K562 (cell line): ENCODE data around the gene EVI5. TPM values are rescaled to one million over a fixed set of nuclear protein-coding genes. Genes with fewer than 3 reads are reported as not detected.

Experiments used
- ATAC-seq: fragments of 200-7000 bp; cut with Tn5 transposase; 3 replicates; pipeline ENCODE4 v1.9.1; 2020; ENCODE audit warnings: moderate library complexity
- BruUV-seq: library from RNA; stranded (reverse); fragments of 400-500 nt; replicated peaks from 2 replicates; lab custom pipeline; 2021; lab: Mats Ljungman, UMichigan
- CTCF ChIA-PET: fragments of 300-600 bp; formaldehyde crosslinking; extraction: SDS; loops from one replicate; lab custom pipeline; 2021; ENCODE audit warnings: low intra/inter-chr PET ratio; lab: Yijun Ruan, JAX
- POLR2A ChIA-PET: fragments of 300-600, 350-650 bp; sonication (Branson Sonifier 250); formaldehyde crosslinking; extraction: SDS; loops from one replicate; lab custom pipeline; 2021; ENCODE audit warnings: antibody characterized with exemption, inconsistent platforms; lab: Yijun Ruan, JAX
- DNase-seq, 4 experiments: peaks; one replicate each; pipeline versions ENCODE4 v3.0.0 to v3.0.0-alpha.2; 2011 to 2018; ENCODE audit warnings: low spot score in 3 of 4, mixed read lengths in 3 of 4; ENCODE audit errors: extremely low read depth in 1 of 4
- FAIRE-seq: peaks from 2 replicates; lab custom pipeline; 2011; peaks lifted over from hg19 to GRCh38; lab: Jason Lieb, UNC
- H2AFZ ChIP-seq: 2 replicates; pipeline ENCODE4 v1.6.0; 2011; ENCODE audit warnings: low read depth, low read length, control low read depth, inconsistent platforms
- H3K27ac ChIP-seq: fragments of 200-600 bp; 3 replicates; pipeline ENCODE4 v1.8.0; 2011; ENCODE audit warnings: low read depth, mild to moderate bottlenecking, control low read depth, inconsistent platforms, low read length, moderate library complexity, mixed read lengths; ENCODE audit errors: extremely low read depth
- H3K27me3 ChIP-seq, 2 experiments: fragments of 300-600 bp in 1 of 2; 2 replicates in 1 of 2; 3 replicates in 1 of 2; pipeline versions ENCODE4 v1.6.0 to v1.8.0; 2011; ENCODE audit warnings: inconsistent platforms in 2 of 2, low read length in 2 of 2, mild to moderate bottlenecking in 1 of 2, mixed read lengths in 1 of 2, moderate library complexity in 1 of 2; ENCODE audit not compliant: control insufficient read depth in 2 of 2, insufficient read depth in 2 of 2
- H3K36me3 ChIP-seq: fragments of 300-600 bp; 3 replicates; pipeline ENCODE4 v1.8.0; 2011; ENCODE audit warnings: mild to moderate bottlenecking, low read length, inconsistent platforms; ENCODE audit not compliant: control insufficient read depth, insufficient read depth
- H3K4me1 ChIP-seq, 2 experiments: fragments of 200-600 bp in 1 of 2; replicated peaks in 1 of 2; 2 replicates in 1 of 2; 3 replicates in 1 of 2; pipeline versions ENCODE4 v1.5.1 to v1.8.0; 2011; ENCODE audit warnings: inconsistent platforms in 2 of 2, low read length in 2 of 2, mild to moderate bottlenecking in 1 of 2, mixed read lengths in 1 of 2, moderate library complexity in 1 of 2; ENCODE audit not compliant: control insufficient read depth in 2 of 2, insufficient read depth in 2 of 2
- H3K4me2 ChIP-seq: 2 replicates; pipeline ENCODE4 v1.6.1; 2011; ENCODE audit warnings: low read length, control low read depth, inconsistent platforms, mixed read lengths; ENCODE audit not compliant: insufficient read depth
- H3K4me3 ChIP-seq: fragments of 200-600 bp; sonication (generic), shearing (Covaris generic); 2 replicates; pipeline ENCODE4 v1.5.1; 2016; ENCODE audit warnings: control low read depth, inconsistent platforms
- H3K79me2 ChIP-seq: fragments of 200-600 bp; 3 replicates; pipeline ENCODE4 v1.8.0; 2011; ENCODE audit warnings: low read length, inconsistent platforms; ENCODE audit not compliant: control insufficient read depth, insufficient read depth
- H3K9ac ChIP-seq, 2 experiments: 2 replicates each; pipeline versions ENCODE4 v1.6.0 to v1.6.1; 2011; ENCODE audit warnings: low read depth in 2 of 2, low read length in 2 of 2, control low read depth in 1 of 2, inconsistent platforms in 1 of 2, mild to moderate bottlenecking in 1 of 2, mixed read lengths in 1 of 2; ENCODE audit not compliant: insufficient read depth in 1 of 2
- H3K9me1 ChIP-seq: one replicate; pipeline ENCODE4 v1.6.0; 2011; ENCODE audit warnings: inconsistent platforms, mild to moderate bottlenecking, low read length, moderate library complexity; ENCODE audit not compliant: control insufficient read depth, insufficient read depth
- H3K9me3 ChIP-seq: replicated peaks from 2 replicates; pipeline ENCODE4 v1.5.1; 2011; ENCODE audit warnings: low read depth, low read length, inconsistent platforms; ENCODE audit not compliant: control insufficient read depth, insufficient read depth
- H4K20me1 ChIP-seq: replicated peaks from 2 replicates; pipeline ENCODE4 v1.6.1; 2011; ENCODE audit warnings: low read length, inconsistent platforms, mixed read lengths; ENCODE audit not compliant: control insufficient read depth, insufficient read depth
- ARID4B ChIP-seq: sonication (generic); formaldehyde crosslinking; IDR thresholded peaks from 2 replicates; pipeline ENCODE4 v1.8.0; 2022; ENCODE audit warnings: mild to moderate bottlenecking, missing genetic modification reagents
- ATF3 ChIP-seq, 2 experiments: fragments of 450-650 bp in 1 of 2; sonication (generic) in 1 of 2; formaldehyde crosslinking in 1 of 2; IDR thresholded peaks in 1 of 2; conservative IDR thresholded peaks in 1 of 2; 2 replicates each; pipeline versions ENCODE4 v1.6.1 to v1.8.1; 2016 to 2023; ENCODE audit warnings: mild to moderate bottlenecking in 2 of 2, moderate library complexity in 2 of 2, inconsistent platforms in 1 of 2, missing genetic modification reagents in 1 of 2
- JUND ChIP-seq, 2 experiments: IDR thresholded peaks; 2 replicates in 1 of 2; 3 replicates in 1 of 2; pipeline ENCODE4 v1.6.1; 2011; ENCODE audit warnings: borderline replicate concordance in 2 of 2, low read depth in 2 of 2, low read length in 2 of 2, improper control_type of control experiment in 1 of 2, missing biosample characterization in 1 of 2, missing genetic modification characterization in 1 of 2, missing genetic modification reagents in 1 of 2
- KDM1A ChIP-seq, 2 experiments: fragments of 450-650 bp; IDR thresholded peaks; 2 replicates each; pipeline ENCODE4 v1.6.1; 2016; ENCODE audit warnings: mild to moderate bottlenecking in 2 of 2
- SMARCE1 ChIP-seq: fragments of 450-650 bp; IDR thresholded peaks from 2 replicates; pipeline ENCODE4 v1.7.1; 2016; ENCODE audit warnings: mild to moderate bottlenecking
- TEAD1 ChIP-seq, 2 experiments: fragments of 450-650 bp in 1 of 2; sonication (generic) in 1 of 2; formaldehyde crosslinking; IDR thresholded peaks; 2 replicates each; pipeline versions ENCODE4 v1.4.0 to v1.8.0; 2020 to 2022; ENCODE audit warnings: mild to moderate bottlenecking in 2 of 2, missing genetic modification reagents in 1 of 2
- TEAD4 ChIP-seq, 2 experiments: sonication (generic) in 1 of 2; formaldehyde crosslinking in 1 of 2; IDR thresholded peaks; 2 replicates each; pipeline versions ENCODE4 v1.6.1 to v1.8.0; 2012 to 2022; ENCODE audit warnings: borderline replicate concordance in 1 of 2, inconsistent platforms in 1 of 2, low read length in 1 of 2, mild to moderate bottlenecking in 1 of 2, missing genetic modification reagents in 1 of 2
- TFAP4 ChIP-seq: sonication (generic); formaldehyde crosslinking; IDR thresholded peaks from 2 replicates; pipeline ENCODE4 v1.8.0; 2022; ENCODE audit warnings: missing genetic modification reagents, mild to moderate bottlenecking, moderate library complexity, borderline replicate concordance
- USF1 ChIP-seq: sonication (generic); formaldehyde crosslinking; IDR thresholded peaks from 2 replicates; pipeline ENCODE4 v1.9.0; 2022; ENCODE audit warnings: mild to moderate bottlenecking, missing genetic modification reagents
- ZNF436 ChIP-seq: fragments of 250-450, 450-650 bp; sonication (Bioruptor Pico); formaldehyde crosslinking; IDR thresholded peaks from 2 replicates; pipeline ENCODE4 v1.7.0; 2020; ENCODE audit warnings: mild to moderate bottlenecking
- WGBS: fragments of 100-300 bp; shearing (Covaris generic); methylation state at CpG from one replicate; pipeline ENCODE4 v1.1.6; 2016; ENCODE audit warnings: low coverage, mixed read lengths; ENCODE audit not compliant: insufficient coverage; ENCODE audit errors: missing lambda C conversion rate; 5-methylcytosine and 5-hydroxymethylcytosine counted together
- in situ Hi-C: fragments of 300-500 bp; cut with MboI; formaldehyde crosslinking; loops from 4 replicates; pipeline ENCODE4 v1.15.0; 2018; ENCODE audit warnings: inconsistent platforms, mixed read lengths
- intact Hi-C: fragments of 100-400 bp; cut with micrococcal nuclease; formaldehyde crosslinking; loops from 2 replicates; pipeline ENCODE4 v1.14.2; 2022
- polyA plus RNA-seq, 8 experiments: library from polyadenylated mRNA; depleted of rRNA in 4 of 8; stranded (reverse) in 5 of 8; unstranded in 3 of 8; fragments of >200 nt; fragmentation: Nextera tagmentation in 2 of 8; fragmentation: Illumina TruSeq in 1 of 8; extraction: Ambion mirVana in 2 of 8; extraction: Trizol in 1 of 8; gene quantifications; 2 replicates each; pipeline versions ENCODE4 v1.2.1 to v1.2.3, GENCODE V29; 2011 to 2014; ENCODE audit warnings: inconsistent platforms in 1 of 8, missing spikeins in 1 of 8
- total RNA-seq, 7 experiments: library from RNA; depleted of rRNA in 6 of 7; stranded (reverse); fragments of >200 nt in 6 of 7; fragmentation: Illumina TruSeq in 2 of 7; extraction: Trizol in 2 of 7; gene quantifications; 2 replicates each; pipeline versions ENCODE4 v1.2.1 to v1.2.3, GENCODE V29; 2011 to 2021; ENCODE audit warnings: low replicate concordance in 1 of 7

The EVI5 gene
- total and polyA plus RNA-seq, 9 of the 15 experiments (the other 6 are each of a cell fraction or from before 2014, with no cell fraction given), result 1.7 to 50.1 (median 13.7) TPM

GRCh38 chr1:92826792-92827191 is 41.9 kb upstream of the EVI5 start (continued):
- peak; percentile 45; the same call in 1 of the 2 replicates for TF ChIP-seq SMARCE1

- in situ Hi-C loops (no loop called here), intact Hi-C loops (no loop called here)
- H3K9me1 ChIP-seq, result no peaks in the 10 kb centered on the region
- no peaks in the 10 kb centered on the region for H3K79me2 ChIP-seq
- H3K36me3 ChIP-seq, result no peaks in the 10 kb centered on the region
- H3K9ac ChIP-seq, result no peak overlapping the region
- WGBS, result 52% methylated on average over 3 of the region's 3 CpGs
- CTCF ChIA-PET, result no interaction called here
- no TSS peak for BruUV-seq
- H3K4me3 ChIP-seq, result no peak overlapping the region
- H4K20me1 ChIP-seq, result no peaks in the 10 kb centered on the region
- H3K4me2 ChIP-seq, result no peak overlapping the region
- ATAC-seq (peak; percentile 68), DNase-seq (peak in 1 of 4 experiments; percentile 30), FAIRE-seq (peak; percentile 6)
- POLR2A ChIA-PET, result interaction anchor here (3.4 kb wide), 1 partner anchor 9 kb away, joined by 12 read pairs; the partner anchor contains the start of gene RPL5
- peak overlapping the region; percentile 14; the same call in 1 of the 2 replicates for H2AFZ ChIP-seq
- H3K4me1 ChIP-seq, result no peaks in the 10 kb centered on the region
- H3K27me3 ChIP-seq, result no peaks in the 10 kb centered on the region
- no peak overlapping the region for H3K27ac ChIP-seq
- H3K9me3 ChIP-seq, result no peaks in the 10 kb centered on the region
- TF ChIP-seq ATF3 (IDR thresholded peaks at IDR 0.05), result peak; percentile 21; the same call in 1 of the 2 replicates
- no peak for TF ChIP-seq ATF3 (CRISPR knock-in tag; conservative IDR thresholded peaks at IDR 0.05)
- TF ChIP-seq TFAP4 (CRISPR knock-in tag), result peak; percentile 49; the same call in 1 of the 2 replicates
- no peak for TF ChIP-seq KDM1A (IDR thresholded peaks at IDR 0.05)
- TF ChIP-seq USF1 (CRISPR knock-in tag), result no peak
- TF ChIP-seq ZNF436 (CRISPR knock-in tag), result no peak
- TF ChIP-seq TEAD1 (CRISPR knock-in tag; IDR thresholded peaks at IDR 0.05), result peak in 1 of 2 experiments; percentile 85; a peak in 2 of 4 replicates
- TF ChIP-seq JUND (IDR thresholded peaks at IDR 0.05; ENCODE audit: borderline replicate concordance, low read depth, low read length), result 0 out of 2 replicates have a peak, but pooled peaks have one; percentile 4
- TF ChIP-seq JUND (tag; IDR thresholded peaks at IDR 0.05; ENCODE audit: borderline replicate concordance, low read depth, low read length), result no peak
- no peak; the same call in 1 of the 2 replicates for TF ChIP-seq TEAD4 (IDR thresholded peaks at IDR 0.05; ENCODE audit: low read length)
- peak; percentile 28; the same call in 1 of the 2 replicates for TF ChIP-seq TEAD4 (CRISPR knock-in tag; IDR thresholded peaks at IDR 0.05; ENCODE audit: borderline replicate concordance)
- no peak for TF ChIP-seq ARID4B (CRISPR knock-in tag)
Measured at GRCh38 chr1:92822879-92823278, 38.0 kb upstream of the EVI5 start.
